ENCODE data around the gene NINJ1. TPM values are rescaled to one million over a fixed set of nuclear protein-coding genes. Genes with fewer than 3 reads are reported as not detected.
A peak's percentile ranks its signal among the peaks of the same experiment; 100 is the strongest.

Gene NINJ1
- total and polyA plus RNA-seq, 2 of the 13 experiments (the other 11 are each of a cell fraction or from before 2014, with no cell fraction given), result 81.2 to 92.1 TPM

- TF ChIP-seq FOSL2 (CRISPR knock-in tag; IDR thresholded peaks at IDR 0.05) (peak; percentile 97), RNF2 (conservative IDR thresholded peaks at IDR 0.05; ENCODE audit: low read depth) (no peak), ZNF607 (CRISPR knock-in tag; IDR thresholded peaks at IDR 0.05; ENCODE audit: borderline replicate concordance) (no peak), KAT8 (CRISPR knock-in tag; IDR thresholded peaks at IDR 0.05) (0 out of 2 replicates have a peak, but pooled peaks have one; percentile 14), ZBTB2 (CRISPR knock-in tag; IDR thresholded peaks at IDR 0.05; ENCODE audit: low read depth) (no peak), CC2D1A (CRISPR knock-in tag; IDR thresholded peaks at IDR 0.05) (no peak), ZNF615 (CRISPR knock-in tag; IDR thresholded peaks at IDR 0.05; ENCODE audit: borderline replicate concordance) (no peak), HOMEZ (CRISPR knock-in tag; IDR thresholded peaks at IDR 0.05; ENCODE audit: low read depth) (no peak), ZBTB1 (CRISPR knock-in tag; IDR thresholded peaks at IDR 0.05; ENCODE audit: borderline replicate concordance) (no peak), HINFP (CRISPR knock-in tag; IDR thresholded peaks at IDR 0.05; ENCODE audit: low read depth) (no peak), ETV6 (CRISPR knock-in tag; conservative IDR thresholded peaks at IDR 0.05) (no peak), ZNF333 (CRISPR knock-in tag; IDR thresholded peaks at IDR 0.05; ENCODE audit: borderline replicate concordance) (no peak), ZNF331 (CRISPR knock-in tag; IDR thresholded peaks at IDR 0.05) (peak; percentile 42; the same call in 1 of the 2 replicates), RAD21 (CRISPR knock-in tag; IDR thresholded peaks at IDR 0.05) (no peak), LBX2 (CRISPR knock-in tag; IDR thresholded peaks at IDR 0.05; ENCODE audit: borderline replicate concordance) (no peak), ZBED4 (CRISPR knock-in tag; IDR thresholded peaks at IDR 0.05; ENCODE audit: borderline replicate concordance) (no peak), HIC2 (CRISPR knock-in tag; IDR thresholded peaks at IDR 0.05; ENCODE audit: low read depth) (peak; percentile 84; the same call in 1 of the 2 replicates), HOXA7 (CRISPR knock-in tag; IDR thresholded peaks at IDR 0.05) (no peak)
Measured at GRCh38 chr9:93098236-93098946, 35.7 kb downstream of the NINJ1 start (continued).
